Measurements from ENCODE around the gene DLX4. TPM values are rescaled to one million over a fixed set of nuclear protein-coding genes. Genes with fewer than 3 reads are reported as not detected.

DLX4 gene
- total RNA-seq, 1 donor from 2014 or later, result 1.2 TPM

DNA sequence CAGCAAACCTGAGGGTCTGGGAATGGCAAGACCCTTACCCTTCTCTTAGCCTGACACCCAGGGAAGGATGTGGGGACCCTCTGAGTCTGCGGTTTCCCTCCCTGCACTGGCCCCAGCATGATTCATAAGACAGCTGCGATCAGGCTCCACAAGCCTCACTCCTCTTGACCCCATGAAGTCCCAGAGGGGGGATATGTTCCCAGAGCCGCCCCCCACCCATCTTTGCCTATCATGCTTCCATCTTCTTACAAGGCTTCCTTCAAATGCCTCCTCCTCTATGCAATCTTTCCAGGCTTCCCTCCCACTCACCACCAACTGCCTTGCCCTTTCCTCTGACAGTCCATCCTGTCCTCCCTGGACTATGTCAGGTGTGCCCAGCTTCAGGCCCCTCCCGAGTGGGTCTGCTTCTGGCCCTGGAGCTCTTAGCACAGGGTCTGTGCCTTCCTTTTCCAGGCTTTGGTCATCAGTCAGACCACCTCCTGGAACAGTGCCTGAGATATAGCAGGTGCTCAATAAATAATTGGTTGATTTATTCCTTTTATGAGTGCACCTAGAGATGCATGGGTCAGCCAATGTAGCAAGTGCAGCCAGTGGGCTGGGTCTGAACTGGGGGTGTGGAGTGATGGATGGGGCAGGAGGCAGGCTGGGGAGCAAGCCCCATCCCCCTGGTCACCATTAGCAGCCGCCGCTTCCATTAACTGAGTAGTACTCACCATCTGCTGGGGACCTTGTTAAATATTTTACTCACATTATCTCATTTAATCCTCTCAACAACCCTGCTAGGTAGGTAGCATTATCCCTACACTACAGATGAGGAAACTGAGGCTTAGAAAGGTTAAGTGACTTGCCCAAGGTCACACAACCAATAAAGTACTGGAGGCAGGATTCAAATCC, 17.7 kb downstream of the DLX4 start:
- no peaks in the 10 kb centered on the region for H3K27me3 ChIP-seq
- H3K4me1 ChIP-seq, result peaks cover 19% of the 10 kb centered on the region
- DNase-seq (ENCODE audit: extremely low spot score in 2 of 2), result no peak
- H3K4me3 ChIP-seq, result no peak overlapping the region
- TF ChIP-seq, protein P1, sequence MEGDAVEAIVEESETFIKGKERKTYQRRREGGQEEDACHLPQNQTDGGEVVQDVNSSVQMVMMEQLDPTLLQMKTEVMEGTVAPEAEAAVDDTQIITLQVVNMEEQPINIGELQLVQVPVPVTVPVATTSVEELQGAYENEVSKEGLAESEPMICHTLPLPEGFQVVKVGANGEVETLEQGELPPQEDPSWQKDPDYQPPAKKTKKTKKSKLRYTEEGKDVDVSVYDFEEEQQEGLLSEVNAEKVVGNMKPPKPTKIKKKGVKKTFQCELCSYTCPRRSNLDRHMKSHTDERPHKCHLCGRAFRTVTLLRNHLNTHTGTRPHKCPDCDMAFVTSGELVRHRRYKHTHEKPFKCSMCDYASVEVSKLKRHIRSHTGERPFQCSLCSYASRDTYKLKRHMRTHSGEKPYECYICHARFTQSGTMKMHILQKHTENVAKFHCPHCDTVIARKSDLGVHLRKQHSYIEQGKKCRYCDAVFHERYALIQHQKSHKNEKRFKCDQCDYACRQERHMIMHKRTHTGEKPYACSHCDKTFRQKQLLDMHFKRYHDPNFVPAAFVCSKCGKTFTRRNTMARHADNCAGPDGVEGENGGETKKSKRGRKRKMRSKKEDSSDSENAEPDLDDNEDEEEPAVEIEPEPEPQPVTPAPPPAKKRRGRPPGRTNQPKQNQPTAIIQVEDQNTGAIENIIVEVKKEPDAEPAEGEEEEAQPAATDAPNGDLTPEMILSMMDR (IDR thresholded peaks at IDR 0.05), result no peak
- H3K36me3 ChIP-seq, result no peaks in the 10 kb centered on the region
- no peaks in the 10 kb centered on the region for H3K9me3 ChIP-seq
- intact Hi-C loops (cut with DNase I), result no loop called here
- no peak overlapping the region for H3K27ac ChIP-seq

DNA sequence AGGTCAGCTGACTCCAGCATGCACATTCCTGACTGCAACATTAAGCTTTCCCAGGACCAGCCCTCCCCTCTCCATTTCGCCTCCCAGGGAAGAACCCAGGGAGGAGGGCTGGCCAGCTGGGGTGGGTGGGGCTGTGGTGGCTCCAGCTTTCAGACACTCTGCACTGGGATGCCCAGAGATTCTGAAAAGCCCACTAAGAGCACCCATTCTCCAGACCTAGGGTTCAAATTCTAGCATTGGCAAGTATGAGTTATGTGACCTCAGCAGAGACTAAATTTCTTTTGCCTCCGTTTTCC, 18.2 kb downstream of the DLX4 start:
- H3K4me1 ChIP-seq, result peaks cover 19% of the 10 kb centered on the region
- no peak for DNase-seq (ENCODE audit: extremely low spot score in 2 of 2)
- TF ChIP-seq POLR2A (IDR thresholded peaks at IDR 0.05), result no peak
- TF ChIP-seq, protein P1 (IDR thresholded peaks at IDR 0.05), result no peak
- TF ChIP-seq POLR2AphosphoS5 (IDR thresholded peaks at IDR 0.05; ENCODE audit: insufficient read depth in 1 of 2, low read depth in 1 of 2), result no peak
- H3K4me3 ChIP-seq, result no peak overlapping the region
- no peaks in the 10 kb centered on the region for H3K27me3 ChIP-seq
- no peaks in the 10 kb centered on the region for H3K9me3 ChIP-seq
- H3K36me3 ChIP-seq, result no peaks in the 10 kb centered on the region
- intact Hi-C loops (cut with DNase I), result no loop called here
- no peak overlapping the region for H3K27ac ChIP-seq

DNA sequence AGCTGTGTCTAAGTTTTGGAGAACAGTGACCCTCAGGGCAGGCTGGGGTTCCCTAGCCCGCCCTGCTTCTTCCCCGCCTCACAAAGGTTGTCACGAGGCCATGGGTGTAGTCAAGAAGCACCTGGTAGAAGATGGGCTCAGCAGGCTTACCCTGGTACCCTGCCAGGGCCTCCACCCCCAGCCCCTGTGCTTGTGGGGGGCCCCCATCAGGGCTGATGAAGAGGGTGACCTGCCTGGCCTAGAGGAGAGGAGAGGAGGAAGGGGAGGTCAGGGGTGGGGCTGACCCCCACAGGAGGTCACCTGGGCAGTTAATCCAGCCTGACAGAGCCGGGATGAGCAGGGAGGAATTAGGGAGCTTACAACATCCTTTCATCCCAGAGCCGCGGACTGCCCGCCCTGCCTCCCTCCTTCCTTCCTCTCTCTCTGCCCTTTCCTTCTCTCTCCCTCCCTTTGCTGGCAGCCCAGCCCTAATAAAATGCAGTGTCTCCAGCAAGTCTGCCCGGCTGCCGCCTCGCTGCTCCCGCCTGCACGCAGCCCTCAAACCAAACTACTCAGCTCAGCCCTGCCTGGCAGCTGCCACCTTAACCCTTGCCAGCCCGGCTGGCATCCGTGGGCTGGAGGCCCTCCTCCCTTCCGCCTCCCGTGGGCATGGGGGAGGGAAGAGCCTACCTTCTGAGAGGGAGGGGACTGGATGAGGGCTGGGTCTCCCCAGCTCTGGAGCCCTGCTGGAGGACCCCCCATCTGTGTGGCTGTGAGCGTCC, 18.9 kb downstream of the DLX4 start:
- Histone ChIP-seq H3K4me3 (no peak overlapping the region), H3K9me3 (no peaks in the 10 kb centered on the region), H3K27ac (no peak overlapping the region), H3K36me3 (no peaks in the 10 kb centered on the region), H3K27me3 (no peaks in the 10 kb centered on the region), H3K4me1 (peaks cover 22% of the 10 kb centered on the region)
- intact Hi-C loops (cut with DNase I), result no loop called here
- no peak for DNase-seq (ENCODE audit: extremely low spot score in 2 of 2)
- no peak for TF ChIP-seq POLR2AphosphoS5 (IDR thresholded peaks at IDR 0.05; ENCODE audit: insufficient read depth in 1 of 2, low read depth in 1 of 2)

DNA sequence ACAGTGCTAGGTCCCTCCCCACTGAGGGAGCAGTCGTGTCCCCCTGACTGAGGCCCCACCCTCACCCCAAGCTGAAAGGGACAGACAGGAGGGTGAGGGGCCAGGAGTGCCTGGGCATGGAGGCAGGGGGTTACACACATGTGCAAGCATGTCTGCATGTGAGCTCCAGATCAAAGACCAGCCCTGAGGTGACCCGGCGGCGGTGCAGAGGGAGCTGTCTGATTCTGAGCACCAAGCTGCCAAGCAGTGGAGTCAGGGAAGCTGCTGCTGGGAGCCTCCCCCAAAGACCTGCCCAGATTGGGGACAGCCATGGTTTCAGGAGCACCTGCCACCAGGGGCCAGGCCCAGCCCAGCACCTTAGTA, 20.5 kb downstream of the DLX4 start:
- Histone ChIP-seq H3K4me1 (peaks cover 36% of the 10 kb centered on the region), H3K27ac (no peak overlapping the region), H3K36me3 (no peaks in the 10 kb centered on the region), H3K27me3 (no peaks in the 10 kb centered on the region), H3K9me3 (no peaks in the 10 kb centered on the region), H3K4me3 (no peak overlapping the region)
- no peak for DNase-seq (ENCODE audit: extremely low spot score in 2 of 2)
- intact Hi-C loops (cut with DNase I), result no loop called here
- TF ChIP-seq POLR2AphosphoS5 (IDR thresholded peaks at IDR 0.05; ENCODE audit: insufficient read depth in 1 of 2, low read depth in 1 of 2), result no peak
- TF ChIP-seq, protein P1 (IDR thresholded peaks at IDR 0.05), result no peak
- no peak for TF ChIP-seq POLR2A (IDR thresholded peaks at IDR 0.05)

DNA sequence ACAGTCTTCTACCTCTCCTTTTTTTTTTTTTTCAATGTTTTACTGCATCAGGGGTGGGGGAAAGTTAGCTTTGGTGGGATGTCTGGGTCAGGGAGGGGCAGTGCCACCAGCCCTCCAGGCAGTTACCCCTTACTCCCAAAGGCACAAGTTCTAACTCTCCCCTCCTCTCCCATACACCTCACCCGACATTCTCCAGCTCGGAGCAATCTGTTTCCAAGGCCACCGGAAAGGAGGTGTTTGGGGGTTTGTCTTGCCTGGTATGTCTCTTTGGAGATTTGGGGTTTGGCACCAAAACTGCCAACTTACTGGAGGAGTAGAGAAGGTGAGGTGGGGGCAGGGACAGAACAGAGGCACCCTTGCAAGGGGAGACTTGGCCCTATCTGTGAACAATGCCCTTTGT, 21.3 kb downstream of the DLX4 start:
- H3K27me3 ChIP-seq, result no peaks in the 10 kb centered on the region
- H3K4me3 ChIP-seq, result no peak overlapping the region

More for the DNA sequence above, 21.3 kb downstream of the DLX4 start:
- Histone ChIP-seq H3K9me3 (no peaks in the 10 kb centered on the region), H3K36me3 (no peaks in the 10 kb centered on the region), H3K4me1 (peaks cover 41% of the 10 kb centered on the region), H3K27ac (no peak overlapping the region)
- DNase-seq (ENCODE audit: extremely low spot score in 2 of 2), result no peak
- TF ChIP-seq, protein P1 (IDR thresholded peaks at IDR 0.05), result no peak
- TF ChIP-seq POLR2AphosphoS5 (IDR thresholded peaks at IDR 0.05; ENCODE audit: insufficient read depth in 1 of 2, low read depth in 1 of 2) (no peak), POLR2A (IDR thresholded peaks at IDR 0.05) (no peak)
- intact Hi-C loops (cut with DNase I), result loop anchor here (5.0 to 10.0 kb wide), 2 partner anchors 108 to 436 kb away; no protein-coding TSS in a partner anchor

All from vagina (tissue), 2 donors.